A549 (cell line): ENCODE data around the gene ING5. TPM values are rescaled to one million over a fixed set of nuclear protein-coding genes. Genes with fewer than 3 reads are reported as not detected.

Experiments
- ATAC-seq, 2 experiments: fragments of 200-7000 bp in 1 of 2; fragments of >200 bp in 1 of 2; cut with Nextera tagmentation in 1 of 2; cut with Tn5 transposase in 1 of 2; 3 replicates each; pipeline versions ENCODE4 v1.8.0 to v1.9.1; 2018 to 2020; ENCODE audit warnings: mild to moderate bottlenecking in 1 of 2, moderate library complexity in 1 of 2
- CTCF ChIA-PET: fragments of 300-600 bp; sonication (Branson Sonifier 250); formaldehyde crosslinking; extraction: SDS; loops from one replicate; lab custom pipeline; 2021; ENCODE audit warnings: antibody characterized with exemption, inconsistent platforms; lab: Yijun Ruan, JAX
- POLR2A ChIA-PET: fragments of 350-600 bp; formaldehyde crosslinking; extraction: SDS; loops from one replicate; lab custom pipeline; 2021; ENCODE audit warnings: antibody characterized with exemption, inconsistent platforms; lab: Yijun Ruan, JAX
- DNase-seq, 2 experiments: peaks; one replicate each; pipeline versions ENCODE4 v3.0.0 to v3.0.0-alpha.2; 2011 to 2016; ENCODE audit warnings: low read depth in 1 of 2, low spot score in 1 of 2
- FAIRE-seq: peaks from 2 replicates; lab custom pipeline; 2011; peaks lifted over from hg19 to GRCh38; lab: Jason Lieb, UNC
- H3K27ac ChIP-seq, 2 experiments: fragments of >200 bp; sonication (Bioruptor Twin); formaldehyde crosslinking; 3 replicates each; pipeline ENCODE4 v1.5.1; 2016 to 2017
- H3K4me1 ChIP-seq: fragments of >200 bp; sonication (Bioruptor Twin); formaldehyde crosslinking; 3 replicates; pipeline ENCODE4 v1.6.1; 2016
- H3K4me2 ChIP-seq: fragments of >200 bp; sonication (Bioruptor Twin); formaldehyde crosslinking; 3 replicates; pipeline ENCODE4 v1.6.1; 2016
- H3K4me3 ChIP-seq: fragments of >200 bp; sonication (Bioruptor Twin); formaldehyde crosslinking; 3 replicates; pipeline ENCODE4 v1.5.1; 2016
- H3K9me3 ChIP-seq: fragments of >200 bp; sonication (Bioruptor Twin); formaldehyde crosslinking; 3 replicates; pipeline ENCODE4 v1.6.1; 2016
- BCL3 ChIP-seq: fragments of >200 bp; sonication (Bioruptor Twin); formaldehyde crosslinking; IDR thresholded peaks from 3 replicates; pipeline ENCODE4 v1.6.1; 2016
- CHD2 ChIP-seq: fragments of 150-350 bp; IDR thresholded peaks from 2 replicates; pipeline ENCODE4 v1.6.1; 2014; ENCODE audit warnings: low read length; ENCODE audit not compliant: partially characterized antibody
- CHD4 ChIP-seq: fragments of 200-600 bp; sonication (generic); IDR thresholded peaks from 2 replicates; pipeline ENCODE4 v1.6.1; 2016; ENCODE audit warnings: antibody characterized with exemption, mild to moderate bottlenecking, borderline replicate concordance
- CTCF ChIP-seq: fragments of >200 bp; sonication (Bioruptor Twin); formaldehyde crosslinking; IDR thresholded peaks from 3 replicates; pipeline ENCODE4 v1.5.1; 2016
- HDAC2 ChIP-seq: fragments of 200-600 bp; sonication (generic); IDR thresholded peaks from 2 replicates; pipeline ENCODE4 v1.6.1; 2016
- HES2 ChIP-seq: fragments of >200 bp; sonication (Bioruptor Twin); formaldehyde crosslinking; IDR thresholded peaks from 2 replicates; pipeline ENCODE4 v1.6.1; 2016
- HMGXB4 ChIP-seq: fragments of 250-450 bp; sonication (Bioruptor Pico); IDR thresholded peaks from 2 replicates; pipeline ENCODE4 v1.5.0; 2021; ENCODE audit warnings: mild to moderate bottlenecking, moderate library complexity, borderline replicate concordance
- HOXB5 ChIP-seq: fragments of 250-450 bp; sonication (Bioruptor Pico); IDR thresholded peaks from 2 replicates; pipeline ENCODE4 v1.5.0; 2020; ENCODE audit warnings: mild to moderate bottlenecking, moderate library complexity
- MAZ ChIP-seq: fragments of 150-350 bp; IDR thresholded peaks from 2 replicates; pipeline ENCODE4 v1.6.1; 2014; ENCODE audit warnings: antibody characterized with exemption, low read depth, low read length, borderline replicate concordance
- PBX3 ChIP-seq: IDR thresholded peaks from 2 replicates; pipeline ENCODE4 v1.6.1; 2012
- POLR2A ChIP-seq: IDR thresholded peaks from 2 replicates; pipeline ENCODE4 v1.6.1; 2012; ENCODE audit warnings: mild to moderate bottlenecking, low read length
- SMC3 ChIP-seq: fragments of >200 bp; sonication (Bioruptor Twin); formaldehyde crosslinking; IDR thresholded peaks from 3 replicates; pipeline ENCODE4 v1.6.1; 2018; ENCODE audit warnings: inconsistent platforms
- USF2 ChIP-seq: fragments of 450-650 bp; IDR thresholded peaks from 2 replicates; pipeline ENCODE4 v1.6.1; 2014; ENCODE audit warnings: antibody characterized with exemption
- ZC3H11A ChIP-seq: fragments of 450-650 bp; IDR thresholded peaks from 2 replicates; pipeline ENCODE4 v1.6.1; 2014; ENCODE audit warnings: antibody characterized with exemption, mild to moderate bottlenecking
- ZFP36 ChIP-seq: fragments of 450-650 bp; IDR thresholded peaks from 2 replicates; pipeline ENCODE4 v1.6.1; 2014; ENCODE audit warnings: borderline replicate concordance; ENCODE audit not compliant: partially characterized antibody
- WGBS: methylation state at CpG from one replicate; pipeline ENCODE4 v1.1.6; 2017; ENCODE audit errors: missing lambda C conversion rate; 5-methylcytosine and 5-hydroxymethylcytosine counted together
- polyA plus RNA-seq, 4 experiments: library from polyadenylated mRNA; depleted of rRNA in 3 of 4; stranded (reverse); fragments of >200 nt; fragmentation: RNase III in 1 of 4; extraction: RNeasy Plus Mini Kit Qiagen cat#74134 plus additional on column Dnase treatment in 1 of 4; gene quantifications; 2 replicates in 3 of 4; 3 replicates in 1 of 4; pipeline ENCODE4 v1.2.3, GENCODE V29; 2011 to 2017

ING5 gene
- polyA plus RNA-seq, 2 of the 4 experiments (the other 2 are of a cell fraction): 28.6 to 29.6 TPM

GRCh38 chr2:241724975-241725870, 23.4 kb downstream of the ING5 start:
- WGBS: 96% methylated on average over 46 of the region's 76 CpGs
- TF ChIP-seq PBX3 (no peak), ZC3H11A (no peak), CHD2 (no peak), MAZ (no peak), BCL3 (no peak)
- no peaks in the 10 kb centered on the region for H3K4me1 ChIP-seq
- H3K4me3 ChIP-seq: no peak overlapping the region
- CTCF ChIA-PET: interaction anchor here (0.6 to 2.6 kb wide), 4 partner anchors 8 to 25 kb away, joined by 3 to 11 read pairs (median 4); partner anchors contain the start of gene D2HGDH
- H3K4me2 ChIP-seq: no peak overlapping the region
- FAIRE-seq (no peak), ATAC-seq (no peak), DNase-seq (no peak)
- H3K27ac ChIP-seq: no peak overlapping the region
- POLR2A ChIA-PET: no interaction called here
- H3K9me3 ChIP-seq: peaks cover 14% of the 10 kb centered on the region

GRCh38 chr2:241726459-241726858, 24.6 kb downstream of the ING5 start:
- H3K4me3 ChIP-seq: no peak overlapping the region

More at GRCh38 chr2:241726459-241726858, 24.6 kb downstream of the ING5 start:
- no peak overlapping the region for H3K4me2 ChIP-seq
- ATAC-seq (no peak), FAIRE-seq (no peak)
- no peaks in the 10 kb centered on the region for H3K4me1 ChIP-seq
- whole genome bisulfite sequencing: 96% methylated on average over 16 of the region's 16 CpGs
- H3K9me3 ChIP-seq: peaks cover 14% of the 10 kb centered on the region
- POLR2A ChIA-PET: no interaction called here
- TF ChIP-seq HOXB5 (CRISPR knock-in tag) (no peak), CTCF (no peak), MAZ (no peak), HES2 (no peak), USF2 (no peak), ZFP36 (no peak), SMC3 (no peak), CHD4 (no peak), HDAC2 (no peak), HMGXB4 (no peak), POLR2A (no peak)
- TF ChIP-seq, all 56 proteins: peak for 0
- H3K27ac ChIP-seq: no peak overlapping the region
- DNase-seq: no peak
- CTCF ChIA-PET: interaction anchor here (0.9 to 1.0 kb wide), 2 partner anchors 11 to 23 kb away, joined by 3 to 4 read pairs; no protein-coding TSS in a partner anchor
